T-helper 2 cell treated with Interferon-gamma antibody and Interleukin-4, amounts not matched to agents 100 ng/mL and 5 ng/mL, for 36 hours (primary cell): Measurements from ENCODE around the gene KLRC1. TPM values are rescaled to one million over a fixed set of nuclear protein-coding genes. Genes with fewer than 3 reads are reported as not detected.
"Not testable (repeated sequence)": the region's sequence is repeated elsewhere in the genome, so short reads cannot be mapped to it uniquely, and the experiment has no call there.

ENCODE experiments used
- intact Hi-C: fragments of 100-400 bp; cut with micrococcal nuclease; formaldehyde crosslinking; loops from one replicate; pipeline ENCODE4 v1.15.1; 2023
- total RNA-seq: library from RNA; stranded (reverse); gene quantifications from 2 replicates; pipeline ENCODE4 v1.2.3, GENCODE V29; 2022

The KLRC1 gene
- total RNA-seq, 1 donor from 2014 or later: not detected

GRCh38 chr12:10422159-10422558, 31.0 kb downstream of the KLRC1 start:
- intact Hi-C loops: not testable (repeated sequence)

DNA sequence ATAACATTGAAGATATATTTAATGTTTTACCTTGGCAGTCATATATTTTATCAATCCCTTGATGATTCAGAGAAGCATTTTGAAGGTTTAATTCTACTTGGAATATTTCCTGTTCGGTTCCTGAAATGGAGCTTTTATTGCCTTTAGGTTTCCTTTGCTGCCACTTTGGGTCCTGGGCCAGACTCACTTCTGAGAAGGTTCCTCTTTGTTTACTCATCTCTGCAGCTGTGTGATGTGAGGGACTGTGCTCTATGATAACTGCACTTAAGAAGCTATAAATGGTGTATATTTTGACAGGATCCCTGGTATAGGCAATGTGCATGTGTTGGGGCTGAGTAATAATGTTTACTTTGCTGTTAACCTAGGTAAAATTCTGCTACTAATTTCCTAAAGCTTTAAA, 32.8 kb downstream of the KLRC1 start, which contains the start of gene KLRC3:
Gene KLRC3 (minus strand): TSS at position 262 of the 400 bp plus-strand sequence. CDS start 45 bp downstream, at position 217.
- intact Hi-C loops: not testable (repeated sequence)

DNA sequence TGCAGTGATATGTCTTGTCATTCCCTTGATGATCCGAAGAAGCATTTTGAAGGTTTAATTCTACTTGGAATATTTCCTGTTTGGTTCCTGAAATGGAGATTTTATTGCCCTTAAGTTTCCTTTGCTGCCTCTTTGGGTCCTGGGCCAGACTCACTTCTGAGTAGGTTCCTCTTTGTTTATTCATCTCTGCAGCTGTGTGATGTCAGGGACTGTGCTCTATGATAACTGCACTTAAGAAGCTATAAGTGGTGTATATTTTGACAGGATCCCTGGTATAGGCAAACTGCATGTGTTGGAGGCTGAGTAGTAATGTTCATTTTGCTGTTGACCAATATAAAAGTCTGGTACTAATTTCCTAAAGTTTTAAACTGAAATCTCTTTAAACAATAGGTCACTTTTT, 43.8 kb downstream of the KLRC1 start, which contains the start of gene KLRC4:
Gene KLRC4 (minus strand): TSS at position 366 of the 400 bp plus-strand sequence. CDS start 182 bp downstream, at position 184.
- intact Hi-C loops: no loop called here

GRCh38 chr12:10408842-10409241, 44.3 kb downstream of the KLRC1 start:
- intact Hi-C loops: no loop called here

GRCh38 chr12:10406725-10407124, 46.5 kb downstream of the KLRC1 start:
- intact Hi-C loops: no loop called here

DNA sequence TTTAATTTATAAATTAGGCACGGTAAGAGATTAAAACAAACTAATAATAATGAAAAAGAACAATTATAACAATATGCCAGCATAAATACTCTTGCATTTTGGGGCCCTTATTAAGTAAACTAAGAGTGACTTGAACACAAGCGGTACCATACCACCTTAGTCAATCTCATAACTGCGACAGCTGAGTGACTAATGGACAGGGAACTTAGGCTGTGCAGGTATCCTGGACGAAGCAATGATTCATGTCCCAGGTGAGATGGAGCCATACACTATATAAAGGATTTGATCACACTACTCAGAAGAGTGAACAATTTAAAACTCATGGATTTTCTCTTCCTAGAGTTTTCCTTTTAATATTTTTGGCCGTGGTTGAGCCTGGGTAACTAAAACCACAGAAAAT, 47.9 kb downstream of the KLRC1 start:
- intact Hi-C loops: no loop called here

GRCh38 chr12:10404798-10405197, 48.4 kb downstream of the KLRC1 start:
- intact Hi-C loops: no loop called here

GRCh38 chr12:10400829-10401228, 52.3 kb downstream of the KLRC1 start:
- intact Hi-C loops: no loop called here

DNA sequence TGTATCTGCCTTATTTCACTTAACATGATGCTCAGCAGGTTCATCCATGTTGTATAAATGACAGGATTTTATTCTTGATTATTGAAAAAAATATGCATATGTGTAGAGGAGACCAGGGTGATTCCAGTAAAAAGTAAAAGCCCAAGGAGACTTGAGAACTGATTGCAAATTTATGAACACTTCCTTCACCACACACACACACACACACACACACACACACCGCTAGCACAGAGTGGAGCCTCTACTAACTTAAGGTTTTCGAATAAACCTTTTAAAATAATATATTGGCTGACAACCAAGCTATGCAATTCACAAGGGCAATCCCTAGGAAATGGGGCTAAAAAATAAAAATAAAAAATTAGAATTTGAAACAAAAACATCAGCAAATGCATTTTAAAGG, 55.0 kb downstream of the KLRC1 start:
- intact Hi-C loops: no loop called here

DNA sequence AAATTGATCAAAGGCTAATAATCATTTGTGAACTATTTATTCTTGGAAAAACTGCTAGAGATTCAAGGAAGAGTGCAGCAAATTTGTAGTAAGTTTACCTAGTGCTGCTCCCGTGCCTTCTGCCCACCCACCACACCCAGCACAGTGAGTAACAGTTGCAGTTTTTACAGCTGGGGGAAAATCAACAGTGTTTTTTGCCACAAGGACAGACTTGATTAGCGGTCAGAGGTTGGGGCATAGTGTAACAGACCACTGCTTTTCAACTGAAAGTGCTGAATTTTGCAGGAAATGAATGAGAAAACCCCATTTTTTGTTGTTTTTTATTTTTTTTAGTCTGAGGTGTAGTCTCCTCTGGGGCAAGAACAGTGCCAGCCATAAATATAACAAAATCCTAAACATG, 55.9 kb downstream of the KLRC1 start:
- intact Hi-C loops: no loop called here

DNA sequence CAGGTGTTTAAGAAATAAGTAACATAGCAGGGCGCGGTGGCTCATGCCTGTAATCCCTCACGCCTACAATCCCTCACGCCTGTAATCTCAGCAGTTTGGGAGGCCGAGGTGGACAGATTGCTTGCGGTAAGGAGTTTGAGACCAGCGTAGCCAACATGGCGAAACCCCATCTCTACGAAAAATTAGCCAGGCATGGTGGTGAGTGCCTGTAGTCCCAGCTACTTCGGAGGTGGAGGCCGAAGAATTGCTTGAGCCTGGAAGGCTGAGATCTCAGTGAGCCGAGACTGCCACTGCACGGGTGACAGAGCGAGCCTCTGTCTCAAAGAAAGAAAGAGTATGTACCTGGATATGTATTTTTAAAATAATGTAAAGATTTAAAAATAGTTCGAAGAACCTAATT, 57.0 kb downstream of the KLRC1 start:
- intact Hi-C loops: not testable (repeated sequence)

Other genes starting within 250 kb of the KLRC1 start
- 6.6 and 7.0 TPM in 2 replicates for gene GABARAPL1, start 240.5 kb downstream of the KLRC1 start, total RNA-seq
- gene KLRD1, start 145.5 kb downstream of the KLRC1 start, total RNA-seq: 0.50 and 0.70 TPM in 2 replicates
- gene KLRK1, start 63.3 kb downstream of the KLRC1 start, total RNA-seq: 0.23 and 0.43 TPM in 2 replicates
- gene KLRC4, start 43.6 kb downstream of the KLRC1 start, total RNA-seq: not detected in 2 replicates
- not detected in 2 replicates for gene KLRC3, start 32.8 kb downstream of the KLRC1 start, total RNA-seq
- not detected in 2 replicates for gene KLRC2, start 17.4 kb downstream of the KLRC1 start, total RNA-seq
- gene EIF2S3B, start 52.5 kb upstream of the KLRC1 start, total RNA-seq: 0.25 and 1.0 TPM in 2 replicates
- gene MAGOHB, start 160.2 kb upstream of the KLRC1 start, total RNA-seq: 54.7 and 56.4 TPM in 2 replicates
- gene STYK1, start 220.7 kb upstream of the KLRC1 start, total RNA-seq: 0.32 and 1.7 TPM in 2 replicates